HG02870 (cell line): ENCODE measurements around the gene OMD.
"Not testable (repeated sequence)": the region's sequence is repeated elsewhere in the genome, so short reads cannot be mapped to it uniquely, and the experiment has no call there.

ENCODE experiments used
- ATAC-seq: cut with Tn5 transposase; IDR thresholded peaks from one replicate; pipeline ENCODE4 v1.9.1; 2021; ENCODE audit warnings: mild to moderate bottlenecking, moderate library complexity; ENCODE audit not compliant: unreplicated experiment

Gene OMD

DNA sequence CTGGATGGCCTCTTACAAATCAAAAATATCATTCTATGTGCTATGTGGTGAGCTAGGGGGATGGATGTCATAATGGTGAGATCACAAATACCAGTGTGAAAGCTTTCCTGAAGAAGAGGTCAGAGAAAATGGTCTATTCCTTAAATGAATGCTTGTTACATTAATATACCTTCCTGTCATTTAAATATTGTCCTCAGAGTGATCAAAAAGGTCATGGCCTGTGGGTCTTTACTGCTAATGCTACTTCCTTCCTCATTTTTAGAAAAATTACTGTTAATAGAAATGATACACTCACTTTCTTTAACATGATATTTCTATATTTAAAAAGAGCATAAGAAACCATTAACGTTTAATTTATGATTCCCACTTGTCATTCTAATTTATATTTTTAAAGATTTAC lies 9.7 kb downstream of the OMD start:
- no peak for ATAC-seq

DNA sequence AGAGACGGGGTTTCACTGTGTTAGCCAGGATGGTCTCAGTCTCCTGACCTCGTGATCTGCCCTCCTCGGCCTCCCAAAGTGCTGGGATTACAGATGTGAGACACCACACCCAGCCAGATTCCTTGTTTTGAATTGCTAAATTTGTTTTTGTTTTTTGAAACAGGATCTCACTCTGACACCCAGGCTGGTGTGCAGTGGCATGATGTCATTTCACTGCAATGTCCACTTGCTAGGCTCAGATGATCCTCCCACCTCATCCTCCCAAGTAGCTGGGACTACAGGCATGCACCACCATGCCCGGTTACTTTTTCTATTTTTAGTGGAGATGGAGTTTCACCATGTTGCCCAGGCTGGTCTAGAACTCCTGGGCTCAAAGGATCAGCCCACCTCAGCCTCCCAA lies 13.1 kb downstream of the OMD start:
- ATAC-seq: not testable (repeated sequence)

DNA sequence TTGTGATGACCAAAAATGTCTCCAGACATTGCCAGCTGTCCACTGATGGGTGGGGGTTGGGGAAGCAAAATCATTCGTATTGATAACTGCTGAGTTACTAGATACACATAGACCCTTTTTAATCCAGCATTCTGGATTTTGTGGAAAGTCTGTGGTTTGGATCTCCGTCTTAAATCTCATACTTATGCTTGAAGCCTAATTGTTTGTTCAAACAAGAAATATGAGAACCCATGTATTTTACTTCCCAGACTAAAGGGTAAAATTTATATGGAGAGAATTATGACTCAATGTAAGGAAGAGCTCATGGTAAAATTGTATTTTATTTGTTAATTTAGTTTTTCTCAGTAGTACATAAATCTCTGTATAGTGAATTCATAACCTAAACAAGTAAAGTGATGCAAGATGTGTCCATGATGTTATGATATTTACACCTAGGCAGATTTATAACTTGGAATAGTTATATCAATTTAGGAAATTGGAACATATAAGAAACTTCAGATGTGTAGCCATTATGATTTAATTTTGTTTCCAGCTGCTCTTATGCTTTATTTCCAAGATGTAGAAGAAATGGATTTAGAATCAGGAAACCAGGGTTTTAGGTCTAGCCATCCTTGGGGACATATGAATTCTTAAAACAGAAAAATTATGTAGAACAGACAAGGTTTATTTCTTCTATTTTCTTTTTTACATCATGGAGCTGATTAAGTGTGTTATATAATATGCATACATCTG lies 15.4 kb downstream of the OMD start:
- no peak for ATAC-seq

DNA sequence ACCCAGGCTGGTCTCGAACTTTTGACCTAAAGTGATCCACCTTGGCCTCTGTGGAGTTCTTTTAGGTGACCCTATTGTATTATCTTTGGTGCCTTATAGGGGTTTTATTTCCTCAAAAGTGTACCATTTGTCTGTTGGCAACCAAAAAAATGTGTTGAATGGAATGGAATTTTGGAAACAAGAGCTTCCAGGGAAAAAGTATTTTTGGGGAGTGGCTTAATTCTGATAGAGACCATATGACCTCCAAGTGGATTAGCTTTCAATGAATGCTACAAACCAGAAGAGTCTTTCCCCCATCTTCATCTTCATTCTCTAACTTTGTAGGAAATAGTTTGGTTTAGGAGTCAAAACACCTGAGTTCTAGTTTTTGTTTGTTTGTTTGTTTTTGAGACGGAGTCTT lies 16.5 kb downstream of the OMD start:
- no peak for ATAC-seq

DNA sequence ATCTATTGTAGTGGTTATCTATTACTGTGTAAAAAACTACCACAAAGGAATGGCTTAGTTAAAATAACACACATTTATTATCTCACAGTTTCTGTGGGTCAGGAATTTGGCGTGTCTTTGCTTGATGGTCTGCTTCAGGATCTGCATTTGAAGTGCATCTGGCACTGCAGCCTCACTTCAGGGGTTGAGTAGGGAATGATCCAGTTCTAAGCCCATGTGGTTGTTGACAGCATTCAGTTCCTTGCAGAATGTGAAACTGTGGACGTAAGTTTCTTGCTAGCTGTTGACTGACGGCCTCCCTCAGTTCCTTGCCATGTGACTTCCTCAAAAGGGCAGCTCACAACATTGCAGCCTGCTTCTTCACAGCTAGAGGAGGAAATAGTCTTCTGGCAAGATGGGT lies 17.8 kb downstream of the OMD start:
- ATAC-seq: no peak

DNA sequence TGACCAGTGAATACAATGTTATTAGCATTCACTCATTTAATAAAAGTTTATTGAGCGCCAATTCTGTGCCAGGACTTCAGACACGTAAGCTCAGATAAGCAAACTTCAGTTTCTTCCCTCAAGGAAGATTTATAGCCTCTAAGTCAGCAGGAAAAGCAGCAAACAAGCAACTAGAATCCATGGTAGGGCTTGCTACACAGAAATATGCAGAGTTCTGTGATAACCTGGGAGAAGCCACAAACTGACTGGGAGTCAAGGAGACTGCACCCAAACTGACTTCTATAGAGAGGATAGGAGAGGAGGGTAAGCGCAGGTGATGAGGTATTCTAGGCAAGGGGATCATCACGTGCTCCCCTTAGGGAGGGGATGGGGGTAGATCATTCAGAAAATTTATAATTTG lies 18.5 kb downstream of the OMD start:
- no peak for ATAC-seq

DNA sequence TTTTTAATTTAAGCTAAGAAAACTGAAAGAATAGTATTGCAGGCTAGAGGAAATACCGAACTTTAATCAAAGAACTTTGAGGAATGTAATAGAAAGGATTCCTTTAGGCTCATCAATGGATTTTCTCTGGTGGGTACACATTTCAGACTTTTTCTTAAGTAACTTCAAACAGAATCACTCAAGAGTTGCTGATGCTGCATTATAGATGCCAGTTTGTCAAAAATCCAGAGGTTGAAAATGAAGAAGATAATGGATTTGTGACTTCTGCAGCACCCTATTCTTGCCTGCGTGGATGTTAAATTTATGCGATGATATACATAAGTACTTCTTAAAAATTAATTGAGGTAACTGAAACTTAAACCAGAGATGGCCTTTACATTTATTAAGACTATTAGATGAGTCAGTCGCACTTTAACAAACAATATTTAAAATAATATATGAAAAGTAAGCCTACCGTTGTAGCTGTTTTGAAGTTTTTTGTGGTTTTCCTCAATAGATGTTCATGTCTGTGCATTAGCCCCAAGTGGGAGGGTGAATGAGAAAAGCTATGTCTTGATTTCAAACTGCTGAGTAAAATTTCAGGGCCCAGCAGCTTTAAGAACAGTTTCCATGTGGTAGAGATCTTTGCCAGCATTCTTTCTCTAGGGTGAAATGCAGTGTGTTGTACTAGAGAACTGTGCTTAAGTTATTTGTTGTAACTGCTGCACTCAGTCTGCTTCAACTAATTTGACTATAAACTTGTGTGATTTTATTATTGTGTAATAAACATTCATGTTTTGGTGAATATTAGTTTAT lies 20.0 kb downstream of the OMD start, which contains the start of gene OGN:
OGN (minus strand) TSS at position 537 of the 795 bp plus-strand sequence. CDS start 1,171 bp downstream, outside the sequence.
- no peak for ATAC-seq

DNA sequence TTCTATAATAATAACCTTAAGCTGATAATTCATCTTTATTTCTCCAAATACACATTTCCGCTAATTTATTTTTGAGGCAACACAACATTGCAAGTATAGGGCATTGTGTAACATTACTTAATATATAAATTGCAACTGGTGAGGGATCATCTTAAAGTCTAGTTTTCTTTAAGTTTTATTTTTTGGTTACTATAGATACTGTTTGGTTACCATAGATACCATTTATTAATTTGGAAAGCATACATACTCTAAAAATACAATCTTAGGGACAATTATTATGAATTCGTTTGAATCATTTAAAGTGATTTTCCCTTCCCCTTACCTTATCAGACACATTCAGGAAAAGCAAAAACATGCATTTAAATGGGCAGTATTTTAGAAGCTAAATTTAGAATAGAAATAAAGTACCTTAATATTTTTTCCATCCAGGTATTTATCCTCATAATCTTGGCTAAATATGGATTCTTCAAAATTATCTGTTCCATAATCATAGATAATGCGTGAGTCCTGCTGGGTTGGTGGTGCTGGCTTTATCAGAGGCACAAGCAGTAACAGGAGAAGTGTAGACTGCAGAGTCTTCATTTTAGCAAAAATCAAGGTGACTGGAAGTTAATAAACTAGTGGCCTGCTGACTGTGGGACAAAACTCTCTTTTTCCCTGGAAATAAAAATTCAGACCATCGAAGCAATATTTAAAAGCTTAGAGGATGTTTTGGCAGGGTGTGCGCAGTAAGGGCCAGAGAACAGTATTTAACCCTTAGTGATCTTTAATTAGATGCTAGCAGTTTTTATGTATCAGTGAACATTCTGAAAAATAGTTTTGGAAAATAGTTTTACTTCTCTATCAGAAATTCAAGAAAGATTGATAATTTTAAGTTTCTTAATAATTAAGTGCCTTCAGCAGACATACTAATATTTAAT lies 21.2 kb downstream of the OMD start:
- ATAC-seq: no peak

DNA sequence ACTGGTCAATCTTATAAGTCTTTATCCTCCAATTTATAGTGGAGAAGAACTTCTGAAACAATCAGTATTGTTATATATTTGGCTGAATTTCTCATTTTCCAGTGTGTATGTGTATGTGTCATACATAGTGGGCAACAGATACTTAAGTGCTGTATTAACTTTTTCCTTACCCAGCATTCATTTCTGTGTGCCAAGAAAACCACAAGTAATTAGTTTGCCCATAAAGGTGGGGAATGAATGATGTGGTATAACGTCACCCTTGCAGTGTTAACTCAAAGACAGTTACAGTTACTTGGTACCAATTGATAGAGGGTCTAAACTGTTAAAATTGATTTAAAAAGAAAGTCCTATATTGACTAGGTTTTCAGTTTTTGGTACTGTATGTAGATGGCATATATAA lies 21.9 kb downstream of the OMD start:
- no peak for ATAC-seq

DNA sequence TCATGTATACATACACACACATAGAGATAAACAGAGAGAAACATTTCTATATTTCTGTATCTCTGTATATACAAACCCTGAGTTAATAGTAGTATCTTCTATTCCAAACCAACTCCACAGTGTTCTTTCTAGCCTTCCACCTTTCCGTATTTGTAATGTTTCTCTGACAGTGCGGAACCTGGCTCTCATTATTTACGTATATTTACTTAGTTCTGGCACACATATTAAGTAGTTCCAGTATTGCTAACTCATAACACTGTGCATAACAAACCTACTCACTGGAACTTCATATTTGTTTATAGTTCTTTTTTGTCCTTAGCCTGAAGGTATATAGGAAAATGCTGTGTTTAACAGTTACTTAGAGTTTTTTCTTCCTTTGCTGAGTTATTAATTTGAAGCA lies 26.4 kb downstream of the OMD start:
- no peak for ATAC-seq

DNA sequence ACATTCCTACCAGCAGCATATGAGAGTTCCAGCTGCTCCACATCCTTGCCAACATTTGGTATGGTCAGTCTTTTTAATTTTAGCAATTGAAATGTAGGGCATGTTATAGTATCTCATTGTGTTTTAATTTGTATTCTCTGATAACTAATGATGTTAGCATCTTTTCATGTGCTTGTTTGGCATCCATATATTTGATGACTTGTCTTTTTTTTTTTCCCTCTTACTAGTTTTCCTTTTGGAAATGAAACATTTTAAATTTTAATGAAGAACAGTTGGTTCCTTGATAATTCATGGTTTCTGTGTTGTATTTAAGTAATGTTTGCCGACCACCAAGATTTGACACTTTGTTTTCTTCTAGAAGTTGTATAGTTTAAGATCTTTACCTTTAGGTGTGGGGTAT lies 28.7 kb downstream of the OMD start:
- no peak for ATAC-seq

DNA sequence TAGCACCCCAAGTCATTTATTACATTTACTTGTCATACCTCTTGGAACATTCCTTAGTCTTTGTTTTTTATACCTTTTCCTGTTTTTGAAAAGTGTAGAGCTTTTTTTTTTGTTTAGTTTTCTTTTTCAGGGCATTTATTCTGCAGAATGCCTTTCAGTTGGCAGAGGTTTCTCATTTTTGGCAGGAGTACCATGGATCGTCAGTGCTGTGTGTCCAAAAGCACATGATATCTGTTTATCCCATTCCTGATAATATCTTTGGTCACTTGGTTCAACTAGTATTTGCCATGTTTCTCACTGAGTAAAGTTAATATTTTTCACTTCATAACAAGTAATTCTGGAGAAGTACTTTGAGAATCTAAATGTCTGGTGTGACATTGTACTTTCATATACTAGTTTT lies 30.6 kb downstream of the OMD start:
- no peak for ATAC-seq

DNA sequence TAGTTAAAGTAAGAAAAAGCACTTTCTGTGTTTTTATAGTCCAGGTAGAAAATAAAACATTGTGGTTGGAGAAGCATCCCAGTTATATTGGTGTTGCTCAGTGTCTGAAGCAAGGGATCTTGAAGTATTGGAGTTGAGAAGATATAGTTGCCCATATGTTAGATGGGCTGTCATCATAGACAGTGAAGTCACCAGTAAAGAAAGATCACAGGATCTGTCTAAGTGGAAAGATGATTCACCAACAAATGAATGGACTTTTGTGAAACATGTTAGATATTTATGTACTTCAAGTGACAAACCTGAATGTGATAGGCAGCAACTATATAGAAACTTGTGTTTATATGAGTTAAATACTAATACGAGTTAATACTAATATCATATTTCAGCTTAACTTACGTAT lies 31.6 kb downstream of the OMD start:
- no peak for ATAC-seq

DNA sequence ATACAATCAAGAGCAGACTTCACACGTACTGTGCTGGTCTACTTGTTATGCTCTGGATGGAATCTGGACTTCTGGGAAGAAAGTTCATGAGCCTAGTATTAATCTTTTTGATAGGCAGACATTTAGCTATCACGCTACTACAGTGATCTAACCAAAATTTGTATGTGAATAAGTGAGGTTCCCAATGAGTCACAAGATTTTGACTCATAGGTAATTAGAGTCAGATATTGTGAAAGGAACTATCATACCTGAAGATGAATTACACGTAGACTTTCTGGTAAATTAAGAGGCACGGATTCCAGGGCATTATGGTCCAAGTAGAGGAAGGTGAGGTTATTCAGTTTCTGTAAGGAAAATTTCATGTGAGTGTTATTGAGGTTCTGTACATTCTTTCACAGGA lies 38.3 kb downstream of the OMD start:
- ATAC-seq: no peak

DNA sequence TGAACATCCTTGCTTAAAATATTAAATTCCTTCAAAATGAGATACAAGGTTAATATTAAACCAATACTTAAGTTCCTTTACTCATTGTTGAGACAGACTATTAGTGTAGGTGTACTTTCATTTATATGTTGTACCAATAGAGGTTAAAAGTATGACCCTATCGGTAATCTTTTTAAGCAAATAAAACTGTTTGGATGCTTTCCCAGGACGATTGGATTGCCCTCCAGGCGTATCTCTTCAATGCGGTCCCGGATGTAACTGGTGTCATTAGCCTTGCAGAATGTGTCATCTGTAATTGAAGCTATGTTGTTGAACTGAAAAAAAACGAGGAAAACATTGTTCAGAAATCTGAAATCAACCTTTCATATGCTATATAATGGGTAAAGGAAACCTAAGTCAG lies 38.8 kb downstream of the OMD start:
- no peak for ATAC-seq

DNA sequence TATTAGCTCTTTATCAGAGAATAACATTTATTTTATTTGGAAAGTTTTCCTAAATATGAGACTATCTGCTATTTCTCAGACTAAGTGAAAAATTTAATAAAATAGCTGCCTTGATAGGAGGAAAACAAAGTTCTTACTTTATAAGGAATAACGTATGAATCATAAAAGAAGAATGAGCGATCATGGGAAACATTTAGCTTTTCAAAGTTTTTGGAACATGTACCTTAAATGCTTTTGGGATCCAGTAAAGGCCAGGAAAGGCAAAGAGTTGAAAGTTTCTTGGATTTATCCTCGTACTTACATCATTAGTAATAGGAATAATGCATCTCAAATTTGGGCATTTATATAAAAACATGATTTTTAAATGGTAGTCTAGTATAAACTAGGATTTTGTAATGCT lies 39.3 kb downstream of the OMD start:
- no peak for ATAC-seq

DNA sequence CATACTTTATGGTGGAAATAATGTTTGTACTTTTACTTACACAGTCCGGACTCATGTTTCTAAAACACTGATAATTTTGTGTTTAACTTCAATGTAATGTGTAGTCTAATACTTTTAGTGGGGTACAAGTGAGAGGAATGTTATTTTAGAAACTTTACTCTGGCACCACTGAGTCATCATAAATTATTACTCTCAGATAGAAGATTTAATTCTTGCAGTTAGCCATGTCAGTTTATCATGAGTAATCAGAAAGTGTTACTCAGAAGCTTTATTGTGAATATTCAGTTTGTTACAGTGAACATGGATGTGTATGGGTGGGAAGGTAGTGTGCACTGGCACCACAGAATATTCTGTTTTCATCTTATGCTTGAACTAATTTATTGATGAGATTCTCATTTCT lies 39.9 kb downstream of the OMD start:
- no peak for ATAC-seq

DNA sequence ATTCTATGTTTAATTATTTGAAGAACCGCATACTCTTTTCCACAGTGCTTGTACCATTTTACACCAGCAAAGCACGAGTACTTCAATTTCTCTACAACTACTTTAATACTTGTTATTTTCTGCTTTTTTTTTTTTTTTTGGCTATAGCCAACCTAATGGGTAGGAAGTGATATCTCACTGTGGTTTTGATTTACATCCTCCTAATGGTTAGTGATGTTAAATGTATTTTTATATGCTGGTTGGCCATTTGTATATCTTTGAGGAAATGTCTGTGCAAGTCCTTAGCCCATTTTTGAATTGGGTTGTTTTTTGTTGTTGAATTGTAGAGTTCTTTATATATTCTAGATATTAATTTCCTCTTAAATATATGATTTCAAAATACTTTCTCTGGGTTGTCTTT lies 42.5 kb downstream of the OMD start:
- ATAC-seq: no peak

DNA sequence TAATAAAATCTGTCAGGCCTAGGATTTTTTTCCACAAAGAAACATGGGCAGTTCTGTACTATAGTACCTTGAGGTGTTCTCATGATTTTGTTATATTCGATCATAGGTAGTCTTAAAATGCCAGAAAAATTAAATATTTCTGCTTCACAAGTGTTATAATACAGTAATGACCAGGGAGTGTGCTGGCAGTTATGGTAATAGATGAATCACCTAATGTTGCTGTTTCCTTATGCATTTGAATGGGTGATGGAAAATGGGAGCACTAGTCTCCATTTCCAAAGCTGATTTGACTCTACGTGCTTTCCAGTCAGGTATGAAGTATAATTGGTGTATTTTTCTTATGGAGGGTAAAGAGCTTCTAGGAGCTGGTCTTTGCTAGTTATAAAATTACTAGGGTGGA lies 43.7 kb downstream of the OMD start:
- no peak for ATAC-seq

DNA sequence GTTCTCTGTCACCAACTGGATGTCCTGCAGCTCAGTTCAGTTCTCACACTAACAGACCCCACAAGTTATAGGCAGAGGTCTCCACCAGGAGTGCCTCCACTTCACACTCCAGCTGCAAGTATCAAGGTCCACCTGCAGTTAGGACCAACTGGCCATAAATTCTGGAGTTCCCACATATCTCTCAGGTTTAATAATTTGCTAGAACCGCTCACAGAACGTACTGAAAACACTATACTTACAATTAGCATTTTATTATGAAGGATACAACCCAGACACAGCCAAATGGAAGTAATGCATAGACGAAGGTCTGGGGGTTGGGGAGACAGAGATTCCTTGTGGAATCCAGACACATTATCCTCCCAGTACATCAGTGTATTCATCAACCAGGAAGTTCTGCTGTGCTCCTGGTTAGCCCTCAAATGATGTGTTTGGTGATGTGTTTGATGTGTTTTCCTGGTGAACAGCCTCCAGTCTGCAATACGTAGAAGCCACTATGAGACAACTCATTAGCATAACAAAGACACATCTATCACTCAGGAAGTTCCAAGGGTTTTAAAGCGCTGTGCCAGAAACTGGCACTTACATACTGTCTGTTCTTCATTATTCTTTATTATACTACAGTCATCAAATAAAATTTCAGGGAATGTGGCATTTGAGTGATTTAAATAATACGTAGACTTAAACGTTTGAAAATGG lies 45.3 kb downstream of the OMD start:
- ATAC-seq: no peak

DNA sequence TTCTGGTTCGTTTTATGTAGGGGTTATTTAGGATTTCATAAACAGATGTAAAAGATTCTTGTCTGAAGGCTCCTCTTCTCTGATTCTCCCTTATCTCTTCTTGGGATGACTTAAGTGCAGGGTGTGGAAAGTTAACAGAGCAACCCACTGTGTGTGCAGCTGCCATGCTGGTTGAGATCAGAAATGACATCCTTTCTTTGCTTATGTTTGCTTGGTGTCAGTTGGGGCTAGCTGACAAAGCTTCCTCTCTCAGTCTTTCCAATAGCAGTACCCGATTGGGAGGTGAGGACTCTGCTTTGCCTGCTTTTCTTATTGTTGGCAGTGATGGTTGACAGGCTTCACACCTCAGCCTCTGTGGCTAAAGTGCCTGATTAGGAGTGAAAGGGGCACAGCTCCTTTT lies 46.4 kb downstream of the OMD start:
- ATAC-seq: no peak
